ENCODE data around the gene SDCBP2. TPM values are rescaled to one million over a fixed set of nuclear protein-coding genes. Genes with fewer than 3 reads are reported as not detected.

The SDCBP2 gene
- total and polyA plus RNA-seq, 2 donors from 2014 or later = 10.3 to 18.3 TPM

DNA sequence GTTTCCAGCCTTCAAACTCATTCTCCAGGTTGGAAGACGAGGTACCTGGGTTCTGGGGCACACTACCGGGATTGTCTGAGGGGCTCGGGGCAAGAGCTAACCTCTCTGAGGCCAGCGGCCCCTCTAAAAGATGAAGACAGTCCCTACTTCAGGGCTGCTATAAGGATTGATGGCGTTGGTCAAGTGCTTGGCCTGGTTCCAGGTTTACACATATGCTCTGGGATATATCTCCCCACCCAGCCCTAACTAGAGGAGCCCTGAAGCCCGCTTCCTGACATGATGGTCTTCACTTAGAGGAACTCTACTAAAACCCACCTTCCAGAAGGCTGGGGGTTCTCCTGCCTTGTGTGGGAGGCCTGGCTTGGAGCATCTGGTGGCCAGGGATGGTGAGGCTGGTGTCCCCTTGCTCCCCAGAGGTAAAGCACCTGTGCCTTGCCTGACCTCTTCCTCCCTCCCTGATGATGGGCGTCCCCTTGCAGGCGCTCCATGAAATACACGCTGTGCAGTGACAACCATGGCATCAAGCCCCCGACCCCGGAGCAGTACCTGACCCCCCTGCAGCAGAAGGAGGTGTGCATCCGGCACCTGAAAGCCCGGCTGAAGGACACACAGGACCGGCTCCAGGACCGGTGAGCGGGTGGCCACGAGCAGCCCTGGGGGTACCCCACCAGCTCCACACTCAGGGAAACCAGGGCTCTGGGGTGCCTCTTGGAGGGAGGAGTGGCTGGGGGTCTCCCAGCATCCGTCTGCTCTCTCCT is 28.7 kb downstream of the SDCBP2 start:
- Histone ChIP-seq H3K4me1 (ENCODE audit: control insufficient read depth in 2 of 3, insufficient read depth in 2 of 3, low read depth in 1 of 3, low read length in 3 of 3) (no peaks in the 10 kb centered on the region), H3K27ac (ENCODE audit: low read depth in 2 of 2, low read length in 2 of 2) (no peak overlapping the region), H3K27me3 (ENCODE audit: control insufficient read depth, insufficient read depth, low read length) (no peaks in the 10 kb centered on the region), H3K9ac (ENCODE audit: low read length in 3 of 3) (no peak overlapping the region), H3K4me3 (ENCODE audit: low read length in 3 of 3) (no peak overlapping the region), H3K9me3 (ENCODE audit: control insufficient read depth in 2 of 3, insufficient read depth in 1 of 3, low read length in 3 of 3) (no peaks in the 10 kb centered on the region), H3K36me3 (ENCODE audit: control insufficient read depth in 2 of 3, insufficient read depth in 3 of 3, low read length in 3 of 3) (no peaks in the 10 kb centered on the region)
- no peak for FAIRE-seq
- peak in 1 of 5 donors; percentile 64 for DNase-seq
- intact Hi-C loops (cut with DNase I) = no loop called here
- TF ChIP-seq CTCF (IDR thresholded peaks at IDR 0.05; ENCODE audit: borderline replicate concordance, extremely low read depth, insufficient read depth) = no peak

DNA sequence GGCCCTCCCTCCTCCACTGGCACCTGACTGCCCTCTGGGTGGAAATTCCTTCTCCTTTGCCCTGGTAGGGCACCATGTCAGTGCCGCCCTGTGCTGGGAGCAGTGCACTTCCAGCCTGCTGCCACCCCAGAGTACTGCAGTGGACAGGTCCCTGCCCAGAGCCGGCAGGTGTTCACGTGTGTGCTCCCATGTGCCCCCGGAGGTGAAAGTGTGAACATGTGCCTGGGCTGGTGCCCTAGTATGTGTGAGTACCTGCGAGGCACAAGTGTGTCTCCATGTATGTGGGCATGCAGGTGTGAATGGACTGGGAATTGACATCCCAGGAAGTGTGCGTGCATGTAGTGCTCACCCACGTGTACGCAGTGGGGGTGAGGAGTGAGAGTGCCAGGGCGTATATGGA is 29.4 kb downstream of the SDCBP2 start:
- Histone ChIP-seq H3K4me1 (ENCODE audit: control insufficient read depth in 2 of 3, insufficient read depth in 2 of 3, low read depth in 1 of 3, low read length in 3 of 3) (no peaks in the 10 kb centered on the region), H3K9ac (ENCODE audit: low read length in 3 of 3) (no peak overlapping the region), H3K27me3 (ENCODE audit: control insufficient read depth, insufficient read depth, low read length) (no peaks in the 10 kb centered on the region), H3K36me3 (ENCODE audit: control insufficient read depth in 2 of 3, insufficient read depth in 3 of 3, low read length in 3 of 3) (no peaks in the 10 kb centered on the region), H3K9me3 (ENCODE audit: control insufficient read depth in 2 of 3, insufficient read depth in 1 of 3, low read length in 3 of 3) (no peaks in the 10 kb centered on the region), H3K4me3 (ENCODE audit: low read length in 3 of 3) (no peak overlapping the region), H3K27ac (ENCODE audit: low read depth in 2 of 2, low read length in 2 of 2) (no peak overlapping the region)
- TF ChIP-seq CTCF (IDR thresholded peaks at IDR 0.05; ENCODE audit: borderline replicate concordance, extremely low read depth, insufficient read depth) = no peak
- DNase-seq (peak in 1 of 5 donors; percentile 52), FAIRE-seq (no peak)
- intact Hi-C loops (cut with DNase I) = no loop called here

GRCh38 chr20:1298888-1299511 is 29.9 kb downstream of the SDCBP2 start:
- H3K9me3 ChIP-seq (ENCODE audit: control insufficient read depth in 2 of 3, insufficient read depth in 1 of 3, low read length in 3 of 3) = no peaks in the 10 kb centered on the region
- no peak overlapping the region for H3K4me3 ChIP-seq (ENCODE audit: low read length in 3 of 3)
- no peak for FAIRE-seq
- no peak overlapping the region for H3K27ac ChIP-seq (ENCODE audit: low read depth in 2 of 2, low read length in 2 of 2)
- H3K4me1 ChIP-seq (ENCODE audit: control insufficient read depth in 2 of 3, insufficient read depth in 2 of 3, low read depth in 1 of 3, low read length in 3 of 3) = no peaks in the 10 kb centered on the region
- H3K36me3 ChIP-seq (ENCODE audit: control insufficient read depth in 2 of 3, insufficient read depth in 3 of 3, low read length in 3 of 3) = no peaks in the 10 kb centered on the region
- H3K9ac ChIP-seq (ENCODE audit: low read length in 3 of 3) = no peak overlapping the region
- no peak for TF ChIP-seq CTCF (IDR thresholded peaks at IDR 0.05; ENCODE audit: borderline replicate concordance, extremely low read depth, insufficient read depth)
- no peaks in the 10 kb centered on the region for H3K27me3 ChIP-seq (ENCODE audit: control insufficient read depth, insufficient read depth, low read length)
- DNase-seq = peak in 1 of 5 donors; percentile 46
- intact Hi-C loops (cut with DNase I) = no loop called here

Data from kidney (tissue), 14 donors.